22Rv1 (cell line): ENCODE data around the gene MRPL53.

Source experiments
- H3K27ac ChIP-seq: fragments of 450-650 bp; 2 replicates; pipeline ENCODE4 v1.5.1; 2017
- CTCF ChIP-seq: fragments of 450-650 bp; IDR thresholded peaks from 2 replicates; pipeline ENCODE4 v1.5.1; 2017; ENCODE audit warnings: mild to moderate bottlenecking
- ZFX ChIP-seq: fragments of 450-650 bp; IDR thresholded peaks from 2 replicates; pipeline ENCODE4 v1.6.1; 2017; ENCODE audit warnings: antibody characterized with exemption, borderline replicate concordance

The MRPL53 gene

GRCh38 chr2:74436848-74437695 lies 35.4 kb downstream of the MRPL53 start:
- no peak for TF ChIP-seq CTCF
- no peak for TF ChIP-seq ZFX
- H3K27ac ChIP-seq, result no peak overlapping the region

GRCh38 chr2:74436111-74436805 lies 36.2 kb downstream of the MRPL53 start:
- H3K27ac ChIP-seq, result no peak overlapping the region

GRCh38 chr2:74430502-74430901 lies 42.0 kb downstream of the MRPL53 start:
- H3K27ac ChIP-seq, result no peak overlapping the region
- no peak for TF ChIP-seq ZFX
- TF ChIP-seq CTCF, result no peak

More at GRCh38 chr2:74436111-74436805, 36.2 kb downstream of the MRPL53 start:
- TF ChIP-seq CTCF, result no peak
- TF ChIP-seq ZFX, result no peak

- TF ChIP-seq CTCF (no peak), ZFX (no peak)
- H3K27ac ChIP-seq, result no peak overlapping the region
Measured at GRCh38 chr2:74429487-74430451, 42.7 kb downstream of the MRPL53 start.

GRCh38 chr2:74428675-74429074 lies 43.8 kb downstream of the MRPL53 start:
- TF ChIP-seq CTCF (no peak), ZFX (no peak)

GRCh38 chr2:74427551-74427950 lies 44.9 kb downstream of the MRPL53 start:
- TF ChIP-seq ZFX, result no peak
- no peak for TF ChIP-seq CTCF
- no peak overlapping the region for H3K27ac ChIP-seq

More at GRCh38 chr2:74428675-74429074, 43.8 kb downstream of the MRPL53 start:
- H3K27ac ChIP-seq, result no peak overlapping the region
